CD14-positive monocyte (primary cell): Measurements from ENCODE around the gene CDS2. TPM values are rescaled to one million over a fixed set of nuclear protein-coding genes. Genes with fewer than 3 reads are reported as not detected.

Source experiments
- DNase-seq, 3 donors: peaks; one replicate each; pipeline ENCODE4 v3.0.0-alpha.2; 2011 to 2022
- H2AFZ ChIP-seq: 2 replicates; pipeline ENCODE4 v1.6.0; 2012; ENCODE audit warnings: mild to moderate bottlenecking, low read depth, low read length, inconsistent platforms; ENCODE audit not compliant: insufficient read depth, poor library complexity, severe bottlenecking
- H3K27ac ChIP-seq, 2 donors: 1 replicate in 1 of 2; 2 replicates in 1 of 2; pipeline ENCODE4 v1.5.1; 2012 to 2013; ENCODE audit warnings: low read length in 2 of 2, control low read depth in 1 of 2, inconsistent platforms in 1 of 2, low read depth in 1 of 2, mild to moderate bottlenecking in 1 of 2
- H3K27me3 ChIP-seq, 2 donors: one replicate each; pipeline versions ENCODE4 v1.6.0 to v1.6.1; 2011 to 2013; ENCODE audit warnings: low read length in 2 of 2; ENCODE audit not compliant: control insufficient read depth in 2 of 2, insufficient read depth in 2 of 2
- H3K36me3 ChIP-seq, 2 donors: replicated peaks in 1 of 2; 1 replicate in 1 of 2; 2 replicates in 1 of 2; pipeline versions ENCODE4 v1.5.1 to v1.6.1; 2012 to 2013; ENCODE audit warnings: low read length in 2 of 2, control low read depth in 1 of 2, inconsistent platforms in 1 of 2, mild to moderate bottlenecking in 1 of 2; ENCODE audit not compliant: insufficient read depth in 2 of 2, control insufficient read depth in 1 of 2
- H3K4me1 ChIP-seq, 2 donors: 1 replicate in 1 of 2; 2 replicates in 1 of 2; pipeline versions ENCODE4 v1.5.1 to v1.6.1; 2012 to 2013; ENCODE audit warnings: low read length in 2 of 2, control low read depth in 1 of 2, inconsistent platforms in 1 of 2, mild to moderate bottlenecking in 1 of 2, moderate library complexity in 1 of 2; ENCODE audit not compliant: insufficient read depth in 2 of 2, control insufficient read depth in 1 of 2
- H3K4me2 ChIP-seq: replicated peaks from 2 replicates; pipeline ENCODE3; 2012; ENCODE audit warnings: low read length, moderate library complexity, mild to moderate bottlenecking; ENCODE audit not compliant: poor library complexity, severe bottlenecking; ENCODE audit errors: extremely low read depth
- H3K4me3 ChIP-seq, 3 experiments: fragments of 200-600 bp in 1 of 3; sonication (generic) in 1 of 3; replicated peaks in 1 of 3; 1 replicate in 2 of 3; 2 replicates in 1 of 3; pipeline ENCODE4 v1.5.1; 2011 to 2013; ENCODE audit warnings: low read length in 3 of 3, mild to moderate bottlenecking in 3 of 3, control low read depth in 2 of 3, low read depth in 2 of 3, inconsistent platforms in 1 of 3, moderate library complexity in 1 of 3
- H3K79me2 ChIP-seq: 2 replicates; pipeline ENCODE4 v1.6.0; 2012; ENCODE audit warnings: mild to moderate bottlenecking, control low read depth, inconsistent platforms, low read length, moderate library complexity; ENCODE audit not compliant: insufficient read depth
- H3K9ac ChIP-seq: 2 replicates; pipeline ENCODE4 v1.6.0; 2017; ENCODE audit warnings: low read length, mild to moderate bottlenecking; ENCODE audit not compliant: insufficient read depth, poor library complexity, severe bottlenecking
- H3K9me3 ChIP-seq, 2 donors: replicated peaks in 1 of 2; 1 replicate in 1 of 2; 2 replicates in 1 of 2; pipeline versions ENCODE4 v1.5.1 to v1.6.1; 2012 to 2013; ENCODE audit warnings: low read length in 2 of 2, control low read depth in 1 of 2; ENCODE audit not compliant: control insufficient read depth in 1 of 2, insufficient read depth in 1 of 2
- H4K20me1 ChIP-seq: 2 replicates; pipeline ENCODE4 v1.6.0; 2012; ENCODE audit warnings: mild to moderate bottlenecking, low read length, control low read depth, moderate library complexity; ENCODE audit not compliant: insufficient read depth
- H3K27ac Mint-ChIP-seq, 7 donors: one replicate each; pipeline ENCODE4 v1.8.0; 2020; ENCODE audit warnings: mild to moderate bottlenecking in 7 of 7, mixed read lengths in 7 of 7, moderate library complexity in 6 of 7, inconsistent platforms in 2 of 7
- H3K27me3 Mint-ChIP-seq, 3 donors: one replicate each; pipeline ENCODE4 v1.8.0; 2021 to 2022; ENCODE audit warnings: low read depth in 3 of 3, mild to moderate bottlenecking in 3 of 3, mixed read lengths in 3 of 3, moderate library complexity in 3 of 3, inconsistent platforms in 1 of 3
- H3K36me3 Mint-ChIP-seq, 2 donors: one replicate each; pipeline ENCODE4 v1.8.0; 2020; ENCODE audit warnings: mixed read lengths in 2 of 2, inconsistent platforms in 1 of 2, mild to moderate bottlenecking in 1 of 2
- H3K4me1 Mint-ChIP-seq: one replicate; pipeline ENCODE4 v1.8.0; 2020; ENCODE audit warnings: mild to moderate bottlenecking, mixed read lengths
- H3K4me3 Mint-ChIP-seq, 2 donors: one replicate each; pipeline ENCODE4 v1.8.0; 2020; ENCODE audit warnings: mild to moderate bottlenecking in 2 of 2, mixed read lengths in 2 of 2, moderate library complexity in 1 of 2
- H3K9me3 Mint-ChIP-seq, 7 donors: one replicate each; pipeline ENCODE4 v1.8.0; 2020 to 2022; ENCODE audit warnings: mixed read lengths in 7 of 7, mild to moderate bottlenecking in 6 of 7, moderate library complexity in 6 of 7, inconsistent platforms in 2 of 7
- CTCF ChIP-seq: fragments of 200-600 bp; IDR thresholded peaks from one replicate; pipeline ENCODE4 v1.8.0; 2022; ENCODE audit warnings: antibody characterized with exemption, mild to moderate bottlenecking
- WGBS: methylation state at CpG from one replicate; pipeline ENCODE4 v1.1.5; 2013; ENCODE audit warnings: missing lambda C conversion rate; ENCODE audit not compliant: insufficient coverage; 5-methylcytosine and 5-hydroxymethylcytosine counted together
- intact Hi-C, 2 donors: fragments of 100-400 bp; cut with micrococcal nuclease; formaldehyde crosslinking; loops; one replicate each; pipeline versions ENCODE4 v1.15.0 to v1.15.1; 2023
- polyA plus RNA-seq, 3 donors: library from polyadenylated mRNA; depleted of rRNA in 1 of 3; unstranded in 2 of 3; stranded (reverse) in 1 of 3; fragments of 300-500 nt in 2 of 3; fragments of >200 nt in 1 of 3; fragmentation: Illumina TruSeq in 2 of 3; gene quantifications; 1 replicate in 2 of 3; 2 replicates in 1 of 3; pipeline ENCODE4 v1.2.3, GENCODE V29; 2012 to 2021

Gene CDS2
- polyA plus RNA-seq, 3 donors, result 28.6 to 62.6 (median 54.4) TPM

- no CpG with 5 or more reads among the region's 2 CpGs for WGBS
- Histone ChIP-seq H3K4me3 (no peak overlapping the region), H3K9me3 (no peaks in the 10 kb centered on the region), H3K4me1 (peaks cover 5 to 7% of the 10 kb centered on the region in 2 donors), H3K4me2 (no peak overlapping the region), H3K27me3 (no peaks in the 10 kb centered on the region), H4K20me1 (peaks cover 25% of the 10 kb centered on the region), H3K27ac (peak overlapping the region in 1 of 2 donors; percentile 51), H3K79me2 (no peaks in the 10 kb centered on the region), H3K36me3 (peaks cover 82 to 100% of the 10 kb centered on the region in 2 donors), H2AFZ (no peak overlapping the region), H3K9ac (no peak overlapping the region)
- Mint-ChIP-seq H3K4me1 (no peaks in the 10 kb centered on the region), H3K4me3 (no peak overlapping the region), H3K27ac (peak overlapping the region in 1 of 7 donors; percentile 33), H3K9me3 (no peaks in the 10 kb centered on the region), H3K36me3 (peaks cover 88 to 90% of the 10 kb centered on the region in 2 donors), H3K27me3 (peaks cover 0 to 3% (median 0%) of the 10 kb centered on the region in 3 donors)
- no peak for TF ChIP-seq CTCF
- intact Hi-C loops, result no loop called here
- no peak for DNase-seq
Observed at GRCh38 chr20:5181492-5181891, 54.7 kb downstream of the CDS2 start.

- no peak overlapping the region for H3K9ac ChIP-seq
- DNase-seq, result no peak
- H3K36me3 ChIP-seq, result peaks cover 80 to 100% of the 10 kb centered on the region in 2 donors
- H3K4me3 Mint-ChIP-seq, result no peak overlapping the region
- no peaks in the 10 kb centered on the region for H3K79me2 ChIP-seq
- no peak overlapping the region for H3K4me2 ChIP-seq
- no peaks in the 10 kb centered on the region for H3K9me3 ChIP-seq
- H2AFZ ChIP-seq, result no peak overlapping the region
- peaks cover 5 to 7% of the 10 kb centered on the region in 2 donors for H3K4me1 ChIP-seq
- no peaks in the 10 kb centered on the region for H3K9me3 Mint-ChIP-seq
- H3K27me3 ChIP-seq, result no peaks in the 10 kb centered on the region
- no peak overlapping the region for H3K4me3 ChIP-seq
- intact Hi-C loops, result no loop called here
- peaks cover 87 to 90% of the 10 kb centered on the region in 2 donors for H3K36me3 Mint-ChIP-seq
- peaks cover 0 to 3% (median 0%) of the 10 kb centered on the region in 3 donors for H3K27me3 Mint-ChIP-seq
- no peak overlapping the region for H3K27ac Mint-ChIP-seq
- no peak for TF ChIP-seq CTCF
- no peak overlapping the region for H3K27ac ChIP-seq
- peaks cover 25% of the 10 kb centered on the region for H4K20me1 ChIP-seq
- no peaks in the 10 kb centered on the region for H3K4me1 Mint-ChIP-seq
Observed at GRCh38 chr20:5181958-5182357, 55.1 kb downstream of the CDS2 start.
